K562 (cell line): Measurements from ENCODE around the gene ELF2. TPM values are rescaled to one million over a fixed set of nuclear protein-coding genes. Genes with fewer than 3 reads are reported as not detected.

Experiments used
- ATAC-seq: fragments of 200-7000 bp; cut with Tn5 transposase; 3 replicates; pipeline ENCODE4 v1.9.1; 2020; ENCODE audit warnings: moderate library complexity
- BruUV-seq: library from RNA; stranded (reverse); fragments of 400-500 nt; replicated peaks from 2 replicates; lab custom pipeline; 2021; lab: Mats Ljungman, UMichigan
- CTCF ChIA-PET: fragments of 300-600 bp; formaldehyde crosslinking; extraction: SDS; loops from one replicate; lab custom pipeline; 2021; ENCODE audit warnings: low intra/inter-chr PET ratio; lab: Yijun Ruan, JAX
- POLR2A ChIA-PET: fragments of 300-600, 350-650 bp; sonication (Branson Sonifier 250); formaldehyde crosslinking; extraction: SDS; loops from one replicate; lab custom pipeline; 2021; ENCODE audit warnings: antibody characterized with exemption, inconsistent platforms; lab: Yijun Ruan, JAX
- DNase-seq, 4 experiments: peaks; one replicate each; pipeline versions ENCODE4 v3.0.0 to v3.0.0-alpha.2; 2011 to 2018; ENCODE audit warnings: low spot score in 3 of 4, mixed read lengths in 3 of 4; ENCODE audit errors: extremely low read depth in 1 of 4
- FAIRE-seq: peaks from 2 replicates; lab custom pipeline; 2011; peaks lifted over from hg19 to GRCh38; lab: Jason Lieb, UNC
- H2AFZ ChIP-seq: 2 replicates; pipeline ENCODE4 v1.6.0; 2011; ENCODE audit warnings: low read depth, low read length, control low read depth, inconsistent platforms
- H3K27ac ChIP-seq: fragments of 200-600 bp; 3 replicates; pipeline ENCODE4 v1.8.0; 2011; ENCODE audit warnings: low read depth, mild to moderate bottlenecking, control low read depth, inconsistent platforms, low read length, moderate library complexity, mixed read lengths; ENCODE audit errors: extremely low read depth
- H3K27me3 ChIP-seq, 2 experiments: fragments of 300-600 bp in 1 of 2; 2 replicates in 1 of 2; 3 replicates in 1 of 2; pipeline versions ENCODE4 v1.6.0 to v1.8.0; 2011; ENCODE audit warnings: inconsistent platforms in 2 of 2, low read length in 2 of 2, mild to moderate bottlenecking in 1 of 2, mixed read lengths in 1 of 2, moderate library complexity in 1 of 2; ENCODE audit not compliant: control insufficient read depth in 2 of 2, insufficient read depth in 2 of 2
- H3K36me3 ChIP-seq: fragments of 300-600 bp; 3 replicates; pipeline ENCODE4 v1.8.0; 2011; ENCODE audit warnings: mild to moderate bottlenecking, low read length, inconsistent platforms; ENCODE audit not compliant: control insufficient read depth, insufficient read depth
- H3K4me1 ChIP-seq, 2 experiments: fragments of 200-600 bp in 1 of 2; replicated peaks in 1 of 2; 2 replicates in 1 of 2; 3 replicates in 1 of 2; pipeline versions ENCODE4 v1.5.1 to v1.8.0; 2011; ENCODE audit warnings: inconsistent platforms in 2 of 2, low read length in 2 of 2, mild to moderate bottlenecking in 1 of 2, mixed read lengths in 1 of 2, moderate library complexity in 1 of 2; ENCODE audit not compliant: control insufficient read depth in 2 of 2, insufficient read depth in 2 of 2
- H3K4me2 ChIP-seq: 2 replicates; pipeline ENCODE4 v1.6.1; 2011; ENCODE audit warnings: low read length, control low read depth, inconsistent platforms, mixed read lengths; ENCODE audit not compliant: insufficient read depth
- H3K4me3 ChIP-seq: fragments of 200-600 bp; sonication (generic), shearing (Covaris generic); 2 replicates; pipeline ENCODE4 v1.5.1; 2016; ENCODE audit warnings: control low read depth, inconsistent platforms
- H3K79me2 ChIP-seq: fragments of 200-600 bp; 3 replicates; pipeline ENCODE4 v1.8.0; 2011; ENCODE audit warnings: low read length, inconsistent platforms; ENCODE audit not compliant: control insufficient read depth, insufficient read depth
- H3K9ac ChIP-seq, 2 experiments: 2 replicates each; pipeline versions ENCODE4 v1.6.0 to v1.6.1; 2011; ENCODE audit warnings: low read depth in 2 of 2, low read length in 2 of 2, control low read depth in 1 of 2, inconsistent platforms in 1 of 2, mild to moderate bottlenecking in 1 of 2, mixed read lengths in 1 of 2; ENCODE audit not compliant: insufficient read depth in 1 of 2
- H3K9me1 ChIP-seq: one replicate; pipeline ENCODE4 v1.6.0; 2011; ENCODE audit warnings: inconsistent platforms, mild to moderate bottlenecking, low read length, moderate library complexity; ENCODE audit not compliant: control insufficient read depth, insufficient read depth
- H3K9me3 ChIP-seq: replicated peaks from 2 replicates; pipeline ENCODE4 v1.5.1; 2011; ENCODE audit warnings: low read depth, low read length, inconsistent platforms; ENCODE audit not compliant: control insufficient read depth, insufficient read depth
- H4K20me1 ChIP-seq: replicated peaks from 2 replicates; pipeline ENCODE4 v1.6.1; 2011; ENCODE audit warnings: low read length, inconsistent platforms, mixed read lengths; ENCODE audit not compliant: control insufficient read depth, insufficient read depth
- BACH1 ChIP-seq: fragments of 200-800 bp; sonication (Bioruptor generic); IDR thresholded peaks from 2 replicates; pipeline ENCODE4 v1.6.1; 2016; ENCODE audit warnings: missing genetic modification characterization, missing compliant biosample characterization
- CAMTA2 ChIP-seq: fragments of 250-450 bp; sonication (Bioruptor Pico); conservative IDR thresholded peaks from 2 replicates; pipeline ENCODE4 v1.5.1; 2022
- GABPB1 ChIP-seq: sonication (generic); formaldehyde crosslinking; IDR thresholded peaks from 2 replicates; pipeline ENCODE4 v1.8.0; 2022; ENCODE audit warnings: mild to moderate bottlenecking, missing genetic modification reagents
- HSF4 ChIP-seq: fragments of 250-450 bp; sonication (Bioruptor Pico); IDR thresholded peaks from 2 replicates; pipeline ENCODE4 v2.1.2; 2022; ENCODE audit warnings: mild to moderate bottlenecking, moderate library complexity, borderline replicate concordance
- KDM1A ChIP-seq, 2 experiments: fragments of 450-650 bp; IDR thresholded peaks; 2 replicates each; pipeline ENCODE4 v1.6.1; 2016; ENCODE audit warnings: mild to moderate bottlenecking in 2 of 2
- RBBP5 ChIP-seq: fragments of 200-600 bp; sonication (generic); IDR thresholded peaks from 2 replicates; pipeline ENCODE4 v1.6.1; 2012; ENCODE audit warnings: borderline replicate concordance, mild to moderate bottlenecking, low read length, control low read depth, inconsistent platforms; ENCODE audit not compliant: insufficient read depth, poor library complexity, severe bottlenecking
- RBM25 ChIP-seq: fragments of 200-400 bp; formaldehyde crosslinking; IDR thresholded peaks from 2 replicates; pipeline ENCODE4 v1.6.1; 2018; ENCODE audit warnings: low read length, low read depth, moderate library complexity; ENCODE audit not compliant: severe bottlenecking
- RCOR1 ChIP-seq, 2 experiments: IDR thresholded peaks; 2 replicates each; pipeline ENCODE4 v1.6.1; 2012; ENCODE audit warnings: low read depth in 2 of 2, low read length in 2 of 2, borderline replicate concordance in 1 of 2, improper control_type of control experiment in 1 of 2
- RFX1 ChIP-seq: fragments of 450-650 bp; IDR thresholded peaks from 2 replicates; pipeline ENCODE4 v1.6.1; 2016; ENCODE audit warnings: mild to moderate bottlenecking, moderate library complexity
- SP2 ChIP-seq: IDR thresholded peaks from 2 replicates; pipeline ENCODE4 v1.6.1; 2011; ENCODE audit warnings: mild to moderate bottlenecking, low read depth, low read length, moderate library complexity; ENCODE audit not compliant: poor library complexity, severe bottlenecking; ENCODE audit errors: extremely low read depth
- ZEB2 ChIP-seq: fragments of 450-650 bp; IDR thresholded peaks from 2 replicates; pipeline ENCODE4 v1.6.1; 2016
- ZNF232 ChIP-seq: sonication (generic); formaldehyde crosslinking; IDR thresholded peaks from 2 replicates; pipeline ENCODE4 v1.8.0; 2022; ENCODE audit warnings: mild to moderate bottlenecking, missing genetic modification reagents
- WGBS: fragments of 100-300 bp; shearing (Covaris generic); methylation state at CpG from one replicate; pipeline ENCODE4 v1.1.6; 2016; ENCODE audit warnings: low coverage, mixed read lengths; ENCODE audit not compliant: insufficient coverage; ENCODE audit errors: missing lambda C conversion rate; 5-methylcytosine and 5-hydroxymethylcytosine counted together
- in situ Hi-C: fragments of 300-500 bp; cut with MboI; formaldehyde crosslinking; loops from 4 replicates; pipeline ENCODE4 v1.15.0; 2018; ENCODE audit warnings: inconsistent platforms, mixed read lengths
- intact Hi-C: fragments of 100-400 bp; cut with micrococcal nuclease; formaldehyde crosslinking; loops from 2 replicates; pipeline ENCODE4 v1.14.2; 2022
- polyA plus RNA-seq, 8 experiments: library from polyadenylated mRNA; depleted of rRNA in 4 of 8; stranded (reverse) in 5 of 8; unstranded in 3 of 8; fragments of >200 nt; fragmentation: Nextera tagmentation in 2 of 8; fragmentation: Illumina TruSeq in 1 of 8; extraction: Ambion mirVana in 2 of 8; extraction: Trizol in 1 of 8; gene quantifications; 2 replicates each; pipeline versions ENCODE4 v1.2.1 to v1.2.3, GENCODE V29; 2011 to 2014; ENCODE audit warnings: inconsistent platforms in 1 of 8, missing spikeins in 1 of 8
- total RNA-seq, 7 experiments: library from RNA; depleted of rRNA in 6 of 7; stranded (reverse); fragments of >200 nt in 6 of 7; fragmentation: Illumina TruSeq in 2 of 7; extraction: Trizol in 2 of 7; gene quantifications; 2 replicates each; pipeline versions ENCODE4 v1.2.1 to v1.2.3, GENCODE V29; 2011 to 2021; ENCODE audit warnings: low replicate concordance in 1 of 7
- TF ChIP-seq, protein P1 (sequence below): sonication (generic); formaldehyde crosslinking; IDR thresholded peaks from 2 replicates; pipeline ENCODE4 v1.8.1; 2023; ENCODE audit warnings: mild to moderate bottlenecking, missing genetic modification reagents
- TF ChIP-seq, protein P2 (sequence below), 2 experiments: fragments of 250-450 bp in 1 of 2; fragments of 450-650 bp in 1 of 2; sonication (Bioruptor Pico) in 1 of 2; IDR thresholded peaks; 2 replicates each; pipeline versions ENCODE4 v1.6.1 to v1.8.0; 2016 to 2021; ENCODE audit warnings: mild to moderate bottlenecking in 2 of 2, moderate library complexity in 2 of 2, missing compliant biosample characterization in 1 of 2, missing genetic modification characterization in 1 of 2
- TF ChIP-seq, protein P3 (sequence below): fragments of 450-650 bp; IDR thresholded peaks from 2 replicates; pipeline ENCODE4 v1.6.1; 2016; ENCODE audit warnings: borderline replicate concordance
- TF ChIP-seq, protein P4 (sequence below): IDR thresholded peaks from 2 replicates; pipeline ENCODE4 v1.6.1; 2014; ENCODE audit warnings: antibody characterized with exemption

ELF2 gene
- total and polyA plus RNA-seq, 9 of the 15 experiments (the other 6 are each of a cell fraction or from before 2014, with no cell fraction given): 9.4 to 58.7 (median 41.6) TPM

DNA sequence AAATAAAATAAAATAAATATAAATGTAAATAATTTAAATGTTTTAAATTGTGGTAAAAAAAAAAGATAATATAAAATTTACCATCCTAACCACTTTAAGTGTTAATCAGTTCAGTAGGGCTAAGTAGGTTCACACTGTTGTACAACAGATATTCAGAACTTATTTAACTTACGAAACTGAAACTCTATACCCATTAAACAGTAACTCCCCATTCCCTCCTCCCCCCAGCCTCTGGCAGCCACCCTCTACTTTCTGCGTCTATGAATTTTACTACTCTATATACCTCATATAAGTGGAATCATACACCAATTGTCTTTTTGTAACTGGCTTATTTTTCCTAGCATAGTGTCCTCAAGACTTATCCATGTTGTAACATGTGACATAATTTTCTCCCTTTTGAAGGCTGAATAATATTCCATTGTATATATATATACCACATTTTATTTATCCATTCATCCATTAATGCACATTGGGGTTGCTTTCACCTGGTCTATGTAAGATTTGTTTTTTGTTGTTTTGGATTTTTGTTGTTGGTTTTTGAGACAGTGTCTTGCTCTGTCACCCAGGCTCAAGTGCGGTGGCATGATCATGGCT lies 32.5 kb upstream of the ELF2 start:
- H3K4me2 ChIP-seq: no peak overlapping the region
- intact Hi-C loops: loop anchor here (5.0 kb wide), 1 partner anchor 32 kb away; the partner anchor contains the start of gene ELF2
- 93% methylated on average over 3 of the region's 3 CpGs for WGBS
- no peaks in the 10 kb centered on the region for H4K20me1 ChIP-seq
- no peak for ATAC-seq
- in situ Hi-C loops: no loop called here
- no TSS peak for BruUV-seq
- no peak overlapping the region for H3K9ac ChIP-seq
- H3K9me3 ChIP-seq: no peaks in the 10 kb centered on the region
- no peaks in the 10 kb centered on the region for H3K9me1 ChIP-seq
- no peak overlapping the region for H3K4me3 ChIP-seq
- H3K4me1 ChIP-seq: peaks cover 8 to 23% of the 10 kb centered on the region in 2 experiments
- H2AFZ ChIP-seq: no peak overlapping the region
- ChIA-PET POLR2A (interaction anchor here (0.9 kb wide), 1 partner anchor 30 kb away, joined by 3 read pairs; no protein-coding TSS in a partner anchor), CTCF (no interaction called here)
- no peaks in the 10 kb centered on the region for H3K27me3 ChIP-seq
- no peak overlapping the region for H3K27ac ChIP-seq
- H3K79me2 ChIP-seq: no peaks in the 10 kb centered on the region
- FAIRE-seq: no peak
- H3K36me3 ChIP-seq: no peaks in the 10 kb centered on the region
- DNase-seq: no peak
- no peak for TF ChIP-seq RFX1
- no peak for TF ChIP-seq BACH1
- TF ChIP-seq RBM25: peak; percentile 17
- TF ChIP-seq SP2: no peak
- no peak for TF ChIP-seq RBBP5
- TF ChIP-seq ZNF232: no peak
- TF ChIP-seq, protein P1, sequence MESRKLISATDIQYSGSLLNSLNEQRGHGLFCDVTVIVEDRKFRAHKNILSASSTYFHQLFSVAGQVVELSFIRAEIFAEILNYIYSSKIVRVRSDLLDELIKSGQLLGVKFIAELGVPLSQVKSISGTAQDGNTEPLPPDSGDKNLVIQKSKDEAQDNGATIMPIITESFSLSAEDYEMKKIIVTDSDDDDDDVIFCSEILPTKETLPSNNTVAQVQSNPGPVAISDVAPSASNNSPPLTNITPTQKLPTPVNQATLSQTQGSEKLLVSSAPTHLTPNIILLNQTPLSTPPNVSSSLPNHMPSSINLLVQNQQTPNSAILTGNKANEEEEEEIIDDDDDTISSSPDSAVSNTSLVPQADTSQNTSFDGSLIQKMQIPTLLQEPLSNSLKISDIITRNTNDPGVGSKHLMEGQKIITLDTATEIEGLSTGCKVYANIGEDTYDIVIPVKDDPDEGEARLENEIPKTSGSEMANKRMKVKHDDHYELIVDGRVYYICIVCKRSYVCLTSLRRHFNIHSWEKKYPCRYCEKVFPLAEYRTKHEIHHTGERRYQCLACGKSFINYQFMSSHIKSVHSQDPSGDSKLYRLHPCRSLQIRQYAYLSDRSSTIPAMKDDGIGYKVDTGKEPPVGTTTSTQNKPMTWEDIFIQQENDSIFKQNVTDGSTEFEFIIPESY (CRISPR knock-in tag): no peak
- TF ChIP-seq, protein P2, sequence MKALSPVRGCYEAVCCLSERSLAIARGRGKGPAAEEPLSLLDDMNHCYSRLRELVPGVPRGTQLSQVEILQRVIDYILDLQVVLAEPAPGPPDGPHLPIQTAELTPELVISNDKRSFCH (CRISPR knock-in tag; IDR thresholded peaks at IDR 0.05): no peak
- TF ChIP-seq, protein P2 (tag; IDR thresholded peaks at IDR 0.05): no peak
- TF ChIP-seq KDM1A (IDR thresholded peaks at IDR 0.05): 0 out of 4 replicates have a peak, but pooled peaks of 1 of the 2 experiments have one; percentile 13
- TF ChIP-seq CAMTA2 (CRISPR knock-in tag): no peak
- no peak for TF ChIP-seq RCOR1 (IDR thresholded peaks at IDR 0.05; ENCODE audit: borderline replicate concordance in 1 of 2, low read depth in 2 of 2, low read length in 2 of 2)
- no peak for TF ChIP-seq HSF4
- no peak for TF ChIP-seq ZEB2
- TF ChIP-seq, protein P3, sequence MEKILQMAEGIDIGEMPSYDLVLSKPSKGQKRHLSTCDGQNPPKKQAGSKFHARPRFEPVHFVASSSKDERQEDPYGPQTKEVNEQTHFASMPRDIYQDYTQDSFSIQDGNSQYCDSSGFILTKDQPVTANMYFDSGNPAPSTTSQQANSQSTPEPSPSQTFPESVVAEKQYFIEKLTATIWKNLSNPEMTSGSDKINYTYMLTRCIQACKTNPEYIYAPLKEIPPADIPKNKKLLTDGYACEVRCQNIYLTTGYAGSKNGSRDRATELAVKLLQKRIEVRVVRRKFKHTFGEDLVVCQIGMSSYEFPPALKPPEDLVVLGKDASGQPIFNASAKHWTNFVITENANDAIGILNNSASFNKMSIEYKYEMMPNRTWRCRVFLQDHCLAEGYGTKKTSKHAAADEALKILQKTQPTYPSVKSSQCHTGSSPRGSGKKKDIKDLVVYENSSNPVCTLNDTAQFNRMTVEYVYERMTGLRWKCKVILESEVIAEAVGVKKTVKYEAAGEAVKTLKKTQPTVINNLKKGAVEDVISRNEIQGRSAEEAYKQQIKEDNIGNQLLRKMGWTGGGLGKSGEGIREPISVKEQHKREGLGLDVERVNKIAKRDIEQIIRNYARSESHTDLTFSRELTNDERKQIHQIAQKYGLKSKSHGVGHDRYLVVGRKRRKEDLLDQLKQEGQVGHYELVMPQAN: no peak
- TF ChIP-seq, protein P4, sequence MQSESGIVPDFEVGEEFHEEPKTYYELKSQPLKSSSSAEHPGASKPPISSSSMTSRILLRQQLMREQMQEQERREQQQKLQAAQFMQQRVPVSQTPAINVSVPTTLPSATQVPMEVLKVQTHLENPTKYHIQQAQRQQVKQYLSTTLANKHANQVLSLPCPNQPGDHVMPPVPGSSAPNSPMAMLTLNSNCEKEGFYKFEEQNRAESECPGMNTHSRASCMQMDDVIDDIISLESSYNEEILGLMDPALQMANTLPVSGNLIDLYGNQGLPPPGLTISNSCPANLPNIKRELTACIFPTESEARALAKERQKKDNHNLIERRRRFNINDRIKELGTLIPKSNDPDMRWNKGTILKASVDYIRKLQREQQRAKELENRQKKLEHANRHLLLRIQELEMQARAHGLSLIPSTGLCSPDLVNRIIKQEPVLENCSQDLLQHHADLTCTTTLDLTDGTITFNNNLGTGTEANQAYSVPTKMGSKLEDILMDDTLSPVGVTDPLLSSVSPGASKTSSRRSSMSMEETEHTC: no peak
- TF ChIP-seq GABPB1 (CRISPR knock-in tag): no peak
